DND-41 (cell line): ENCODE results near the gene ARL13A.

Experiments
- ATAC-seq: fragments of 200-7000 bp; cut with Tn5 transposase; 3 replicates; pipeline ENCODE4 v1.9.1; 2021; ENCODE audit warnings: low read depth; ENCODE audit not compliant: insufficient read depth
- DNase-seq: peaks from one replicate; pipeline ENCODE4 v3.0.0-alpha.2; 2020
- H2AFZ ChIP-seq: 2 replicates; pipeline ENCODE4 v1.6.0; 2012; ENCODE audit warnings: low read depth, low read length
- H3K27ac ChIP-seq: 2 replicates; pipeline ENCODE4 v1.5.1; 2012; ENCODE audit warnings: low read length, inconsistent platforms
- H3K27me3 ChIP-seq: fragments of 200-600 bp; sonication (generic); 2 replicates; pipeline ENCODE4 v1.6.0; 2012; ENCODE audit warnings: low read length, mild to moderate bottlenecking, inconsistent platforms; ENCODE audit not compliant: insufficient read depth, poor library complexity
- H3K36me3 ChIP-seq: 2 replicates; pipeline ENCODE4 v1.5.1; 2012; ENCODE audit warnings: low read length, inconsistent platforms; ENCODE audit not compliant: insufficient read depth
- H3K4me1 ChIP-seq: 2 replicates; pipeline ENCODE4 v1.5.1; 2012; ENCODE audit warnings: mild to moderate bottlenecking, low read length; ENCODE audit not compliant: insufficient read depth
- H3K4me2 ChIP-seq: 2 replicates; pipeline ENCODE4 v1.6.0; 2012; ENCODE audit warnings: mild to moderate bottlenecking, moderate library complexity, low read length, inconsistent platforms; ENCODE audit not compliant: insufficient read depth
- H3K4me3 ChIP-seq, 2 experiments: fragments of 200-600 bp in 1 of 2; shearing (Covaris generic) in 1 of 2; 2 replicates each; pipeline ENCODE4 v1.5.1; 2012 to 2016; ENCODE audit warnings: inconsistent platforms in 2 of 2, low read length in 2 of 2, mild to moderate bottlenecking in 2 of 2, low read depth in 1 of 2, moderate library complexity in 1 of 2
- H3K79me2 ChIP-seq: 2 replicates; pipeline ENCODE4 v1.6.0; 2012; ENCODE audit warnings: low read length, inconsistent platforms; ENCODE audit not compliant: insufficient read depth
- H3K9ac ChIP-seq: 2 replicates; pipeline ENCODE4 v1.6.0; 2012; ENCODE audit warnings: low read depth, mild to moderate bottlenecking, inconsistent platforms, low read length, moderate library complexity
- H3K9me3 ChIP-seq: 2 replicates; pipeline ENCODE4 v1.5.1; 2012; ENCODE audit warnings: low read length, moderate library complexity, mild to moderate bottlenecking, inconsistent platforms; ENCODE audit not compliant: insufficient read depth, severe bottlenecking
- H4K20me1 ChIP-seq: 2 replicates; pipeline ENCODE4 v1.6.0; 2012; ENCODE audit warnings: low read length; ENCODE audit not compliant: insufficient read depth
- CTCF ChIP-seq: IDR thresholded peaks from 2 replicates; pipeline ENCODE4 v1.5.1; 2012; ENCODE audit warnings: borderline replicate concordance, low read length, moderate library complexity, mild to moderate bottlenecking; ENCODE audit not compliant: poor library complexity, severe bottlenecking; ENCODE audit errors: extremely low read depth
- EZH2 ChIP-seq: IDR thresholded peaks from 3 replicates; pipeline ENCODE4 v1.6.1; 2012; ENCODE audit warnings: borderline replicate concordance, low read depth, mild to moderate bottlenecking, moderate library complexity, low read length, inconsistent platforms; ENCODE audit not compliant: severe bottlenecking

Gene ARL13A

GRCh38 chrX:101025126-101025525 is 55.6 kb downstream of the ARL13A start:
- no peak overlapping the region for H3K4me2 ChIP-seq
- TF ChIP-seq CTCF (no peak), EZH2 (no peak)
- no peaks in the 10 kb centered on the region for H3K27me3 ChIP-seq
- peaks cover 44% of the 10 kb centered on the region for H3K36me3 ChIP-seq
- H2AFZ ChIP-seq, result no peak overlapping the region
- no peaks in the 10 kb centered on the region for H4K20me1 ChIP-seq
- no peaks in the 10 kb centered on the region for H3K4me1 ChIP-seq
- H3K9me3 ChIP-seq, result no peaks in the 10 kb centered on the region
- H3K79me2 ChIP-seq, result no peaks in the 10 kb centered on the region
- H3K9ac ChIP-seq, result no peak overlapping the region
- no peak overlapping the region for H3K4me3 ChIP-seq
- no peak overlapping the region for H3K27ac ChIP-seq
- ATAC-seq, result no peak
- no peak for DNase-seq

- Histone ChIP-seq H3K9me3 (no peaks in the 10 kb centered on the region), H3K4me3 (no peak overlapping the region), H2AFZ (no peak overlapping the region), H3K27ac (no peak overlapping the region), H3K27me3 (no peaks in the 10 kb centered on the region), H4K20me1 (no peaks in the 10 kb centered on the region), H3K9ac (no peak overlapping the region), H3K36me3 (peaks cover 20% of the 10 kb centered on the region), H3K4me1 (no peaks in the 10 kb centered on the region), H3K4me2 (no peak overlapping the region), H3K79me2 (no peaks in the 10 kb centered on the region)
- ATAC-seq, result no peak
- no peak for DNase-seq
- TF ChIP-seq CTCF (no peak), EZH2 (no peak)
These were observed 59.1 kb downstream of the ARL13A start for GRCh38 chrX:101028562-101028961.

GRCh38 chrX:101029665-101030064 is 60.2 kb downstream of the ARL13A start:
- Histone ChIP-seq H3K27me3 (no peaks in the 10 kb centered on the region), H3K36me3 (peaks cover 17% of the 10 kb centered on the region), H2AFZ (no peak overlapping the region), H3K4me2 (no peak overlapping the region), H4K20me1 (no peaks in the 10 kb centered on the region), H3K27ac (no peak overlapping the region), H3K4me3 (no peak overlapping the region), H3K9me3 (no peaks in the 10 kb centered on the region), H3K9ac (no peak overlapping the region), H3K79me2 (no peaks in the 10 kb centered on the region), H3K4me1 (no peaks in the 10 kb centered on the region)
- ATAC-seq (no peak), DNase-seq (no peak)
- no peak for TF ChIP-seq EZH2
- TF ChIP-seq CTCF, result no peak

GRCh38 chrX:101037231-101037630 is 67.7 kb downstream of the ARL13A start:
- Histone ChIP-seq H2AFZ (no peak overlapping the region), H3K4me1 (no peaks in the 10 kb centered on the region), H3K9ac (no peak overlapping the region), H3K4me3 (no peak overlapping the region), H3K27ac (no peak overlapping the region), H3K4me2 (no peak overlapping the region), H3K27me3 (no peaks in the 10 kb centered on the region), H3K9me3 (no peaks in the 10 kb centered on the region), H3K36me3 (peaks cover 36% of the 10 kb centered on the region; the same call in 1 of the 2 replicates), H3K79me2 (no peaks in the 10 kb centered on the region), H4K20me1 (no peaks in the 10 kb centered on the region)
- no peak for ATAC-seq
- DNase-seq, result no peak
- TF ChIP-seq CTCF (no peak), EZH2 (no peak)
